GM18858 (cell line): ENCODE results near the gene CHST7.

Experiments used
- ATAC-seq: cut with Tn5 transposase; IDR thresholded peaks from one replicate; pipeline ENCODE4 v1.9.1; 2021; ENCODE audit not compliant: unreplicated experiment

Gene CHST7

DNA sequence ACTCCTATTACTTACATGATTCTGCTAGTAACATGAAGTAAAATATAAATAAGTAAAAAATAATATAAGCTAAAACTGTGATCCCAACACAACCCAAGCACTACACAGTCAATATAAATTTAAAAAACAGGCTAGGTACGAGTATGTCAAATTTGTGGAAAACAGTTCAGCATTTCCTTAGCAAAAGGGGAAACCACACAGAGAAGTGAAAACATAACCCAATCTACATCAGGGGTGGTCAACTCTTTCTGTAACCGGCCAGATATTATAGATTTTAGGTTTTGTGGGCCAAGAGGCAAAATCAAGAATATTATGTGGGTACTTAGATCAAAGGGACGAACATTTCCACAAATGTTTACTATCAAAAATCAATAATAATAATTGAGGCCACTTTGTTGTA lies 70.1 kb downstream of the CHST7 start:
- ATAC-seq = no peak

DNA sequence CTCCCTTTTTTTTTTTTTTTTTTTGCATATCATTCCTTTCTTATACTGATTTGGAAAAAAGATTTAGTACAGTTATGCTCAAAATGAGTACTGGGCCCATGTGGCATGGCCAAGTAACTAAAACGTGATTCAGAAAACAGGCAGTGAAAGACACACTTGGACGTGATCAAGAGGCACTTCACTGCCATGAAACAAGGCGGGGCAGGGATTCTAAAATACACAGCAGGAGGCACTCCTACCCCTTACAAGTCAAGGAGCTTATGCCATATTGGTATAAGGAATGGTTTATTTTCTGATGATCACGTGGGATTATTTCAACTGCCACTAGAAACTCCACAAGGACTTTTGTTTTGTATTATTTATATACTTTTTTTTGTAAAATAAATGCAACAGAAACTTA lies 72.0 kb downstream of the CHST7 start:
- no peak for ATAC-seq

DNA sequence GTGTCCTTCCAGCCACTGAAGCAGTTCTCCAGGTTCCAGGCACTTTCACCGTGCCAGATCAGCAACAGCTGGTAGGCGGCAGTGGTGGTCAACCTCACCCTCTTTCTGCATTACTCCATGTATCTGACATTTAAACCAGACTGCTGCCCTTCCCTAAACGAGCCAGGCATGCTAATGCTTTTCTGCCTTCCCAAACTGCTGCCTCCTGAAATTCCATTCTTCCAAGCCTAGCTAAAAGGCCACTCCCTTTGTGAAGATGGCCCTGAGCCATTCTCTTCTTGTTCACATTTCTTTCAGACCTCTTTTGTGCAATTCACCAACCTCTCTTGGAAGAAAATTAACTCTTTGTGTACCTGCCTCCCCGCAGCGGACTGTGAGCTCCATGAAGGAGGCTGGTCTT lies 73.7 kb downstream of the CHST7 start:
- no peak for ATAC-seq
